K562 treated with DMSO at 1 percent for 24 hours (cell line): Measurements from ENCODE around the gene OSTN. TPM values are rescaled to one million over a fixed set of nuclear protein-coding genes. Genes with fewer than 3 reads are reported as not detected.

Experiments used
- total RNA-seq: library from RNA; unstranded; fragments of 300-600 nt; gene quantifications from 2 replicates; pipeline ENCODE4 v1.2.3, GENCODE V29; 2022; ENCODE audit warnings: low read depth; ENCODE audit not compliant: insufficient read depth

The OSTN gene, protein sequence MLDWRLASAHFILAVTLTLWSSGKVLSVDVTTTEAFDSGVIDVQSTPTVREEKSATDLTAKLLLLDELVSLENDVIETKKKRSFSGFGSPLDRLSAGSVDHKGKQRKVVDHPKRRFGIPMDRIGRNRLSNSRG
- not detected in 2 replicates for total RNA-seq

DNA sequence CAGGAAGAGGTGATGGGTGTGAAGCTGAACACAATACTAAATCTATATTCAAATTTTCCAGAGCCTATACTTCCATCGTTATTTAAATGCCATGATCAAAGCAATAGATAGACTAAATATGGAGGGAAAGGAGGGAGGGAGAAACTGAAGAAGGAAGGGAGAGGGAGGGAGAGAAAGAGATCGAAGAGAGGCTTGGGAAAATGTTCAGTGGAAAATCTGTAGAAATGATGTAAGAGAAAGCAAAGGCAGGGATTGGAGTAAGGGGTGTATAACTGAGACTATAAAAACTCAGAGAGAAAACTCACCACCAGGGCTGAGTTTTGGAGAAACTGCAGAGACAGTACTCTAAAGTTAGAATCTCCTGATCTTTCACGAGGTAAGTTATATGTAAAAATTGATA is at the start of gene OSTN:
TSS of gene OSTN (plus strand) at position 310 of the 400 bp plus-strand sequence. CDS start 13,292 bp downstream, outside the sequence.

Other genes starting within 250 kb of the OSTN start
- gene CCDC50, start 130.2 kb downstream of the OSTN start, total RNA-seq = 51.3 and 54.8 TPM in 2 replicates
- gene UTS2B, start 131.3 kb downstream of the OSTN start, total RNA-seq = 0.30 TPM in 1 of 2 replicates, not detected in the other